DMS53 treated with DMSO at 0.1 percent for 48 hours (cell line): ENCODE measurements around the gene USP3.
A peak's percentile ranks its signal among the peaks of the same experiment; 100 is the strongest.

ENCODE experiments used
- DNase-seq: peaks from one replicate; lab custom pipeline; 2025; ENCODE audit not compliant: unreplicated experiment; lab: John Stamatoyannopoulos, UW

Gene USP3

DNA sequence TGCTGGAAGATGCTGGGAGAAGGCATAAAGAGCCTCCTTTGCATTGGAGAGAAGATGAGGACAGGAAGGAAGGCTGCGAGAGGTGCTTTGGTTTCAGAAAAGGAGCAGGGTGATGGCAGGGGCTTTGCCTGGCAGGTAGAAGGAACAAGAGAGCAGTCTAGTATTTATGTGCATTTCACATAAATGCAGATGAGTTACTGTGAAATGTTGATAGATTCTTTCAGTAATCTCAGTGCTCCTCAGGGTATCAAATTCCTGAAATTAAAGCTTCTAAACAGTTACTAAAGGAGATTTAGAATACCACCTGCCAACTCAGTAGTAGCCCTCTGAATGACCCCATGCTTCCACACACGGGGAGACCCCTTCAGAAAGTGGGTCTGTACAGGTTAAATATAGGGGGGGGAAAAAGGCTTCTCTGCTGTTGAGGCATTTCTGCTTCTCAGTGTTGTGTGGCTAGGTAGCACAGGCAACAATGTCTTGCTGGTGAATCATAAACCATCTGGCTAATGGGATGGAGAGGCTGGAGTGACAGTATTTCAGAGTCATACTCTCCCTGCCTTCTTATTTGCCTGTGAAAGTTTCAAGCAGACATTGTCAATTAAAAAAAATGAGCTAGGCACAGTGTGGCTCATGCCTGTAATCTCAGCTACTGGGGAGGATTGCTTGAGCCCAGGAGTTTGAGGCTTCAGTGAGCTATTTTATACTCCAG lies 78.5 kb downstream of the USP3 start:
- no peak for DNase-seq

DNA sequence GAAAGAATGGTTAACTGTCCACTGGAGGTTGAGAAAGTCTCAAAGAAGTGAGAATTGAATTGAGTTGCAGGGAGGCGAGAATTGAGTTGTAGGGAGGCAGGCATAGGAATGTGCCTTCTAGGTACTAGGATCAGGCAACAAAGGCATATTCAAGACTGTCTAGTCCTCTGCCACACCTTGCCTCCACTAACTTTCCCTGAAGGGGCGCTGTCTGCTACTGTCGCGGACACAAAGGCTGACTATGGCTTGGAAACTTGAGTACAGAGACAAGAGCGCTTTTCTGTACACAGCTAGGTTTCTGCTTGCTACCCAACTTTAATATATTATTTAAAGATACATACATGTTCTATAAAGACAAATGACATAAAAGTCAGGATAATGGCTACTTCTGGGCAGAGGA lies 82.4 kb downstream of the USP3 start:
- DNase-seq: no peak

DNA sequence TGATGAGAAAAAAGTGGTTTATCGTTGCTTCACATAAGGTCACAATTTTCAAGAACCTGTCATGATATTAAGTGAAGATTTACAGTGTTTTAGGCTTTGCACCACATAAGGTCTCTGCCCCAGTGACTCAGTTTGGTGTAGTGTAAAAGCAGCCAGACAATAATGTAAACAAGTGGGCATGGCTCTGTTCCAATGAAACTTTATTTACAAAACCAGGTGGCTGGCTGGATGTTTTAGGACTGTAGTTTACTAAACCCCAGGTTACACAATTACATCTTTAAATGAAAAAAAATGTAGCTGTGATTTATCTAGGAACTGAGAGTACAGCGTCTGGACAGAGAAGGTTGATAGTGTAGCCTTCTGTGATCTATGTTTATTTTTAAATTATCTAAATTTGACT lies 83.1 kb downstream of the USP3 start:
- no peak for DNase-seq

DNA sequence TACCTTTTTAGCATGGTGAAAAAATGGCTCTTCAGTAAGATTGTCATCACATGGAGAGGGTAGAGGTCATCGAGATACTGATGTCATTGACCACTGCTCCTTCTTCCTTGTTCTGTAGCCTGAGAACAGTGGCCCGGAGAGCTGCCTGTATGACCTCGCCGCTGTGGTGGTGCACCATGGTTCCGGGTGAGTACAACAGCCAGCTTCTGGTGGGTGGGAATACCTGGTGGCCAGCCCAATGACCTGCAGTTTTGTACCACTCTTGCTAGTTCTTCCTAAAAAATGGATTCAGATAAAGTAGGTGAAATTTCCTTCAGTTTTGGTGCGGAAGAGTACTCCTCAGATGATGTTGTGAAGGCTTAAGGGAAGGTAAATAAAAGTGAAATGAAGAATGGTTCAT lies 84.4 kb downstream of the USP3 start:
- DNase-seq: no peak

DNA sequence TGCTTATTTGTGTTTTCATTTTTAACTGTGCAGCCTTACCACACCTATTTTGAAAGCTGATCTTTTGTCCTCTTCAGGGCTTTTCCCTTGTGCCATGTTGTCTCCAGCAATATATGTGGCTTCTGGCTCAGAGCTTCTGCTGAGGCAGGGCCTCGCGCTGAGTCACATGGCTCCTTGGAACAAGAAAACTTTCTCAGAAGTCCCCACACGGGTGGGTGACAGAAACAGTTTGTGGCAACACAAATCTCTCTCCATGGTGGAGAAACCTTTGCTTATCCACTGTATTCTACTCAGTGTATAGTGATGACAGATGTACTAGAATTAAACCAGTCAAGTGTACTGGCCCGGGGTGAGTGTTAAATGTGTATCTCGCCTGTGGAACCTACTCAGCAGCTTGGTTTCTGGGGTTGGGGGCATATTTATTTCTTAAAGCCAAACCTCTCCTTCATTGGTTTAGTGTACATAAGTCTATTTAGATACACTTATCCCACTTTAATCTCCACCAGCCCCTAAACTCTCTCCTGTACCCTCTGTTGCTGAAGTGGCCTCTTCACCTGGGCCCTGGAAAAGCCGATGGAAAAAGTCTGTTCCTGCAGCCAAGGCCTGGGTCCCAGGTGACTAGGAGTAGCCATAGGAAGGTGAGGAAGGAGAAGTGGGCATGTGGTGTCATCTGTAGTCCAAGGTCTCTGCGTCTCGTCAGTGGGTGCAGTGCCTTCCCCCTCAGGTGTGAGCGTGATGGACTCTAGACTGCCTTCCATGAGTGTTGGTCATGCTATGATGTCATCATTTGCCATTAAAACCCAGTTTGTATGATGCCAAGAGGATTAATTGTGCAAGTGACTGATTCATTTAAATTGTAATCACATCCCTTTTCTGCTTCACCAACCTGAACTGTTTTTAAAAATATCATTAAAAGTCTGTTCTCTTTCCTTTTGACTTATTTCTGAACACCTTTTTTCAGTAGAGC lies 89.6 kb downstream of the USP3 start:
- no peak for DNase-seq

DNA sequence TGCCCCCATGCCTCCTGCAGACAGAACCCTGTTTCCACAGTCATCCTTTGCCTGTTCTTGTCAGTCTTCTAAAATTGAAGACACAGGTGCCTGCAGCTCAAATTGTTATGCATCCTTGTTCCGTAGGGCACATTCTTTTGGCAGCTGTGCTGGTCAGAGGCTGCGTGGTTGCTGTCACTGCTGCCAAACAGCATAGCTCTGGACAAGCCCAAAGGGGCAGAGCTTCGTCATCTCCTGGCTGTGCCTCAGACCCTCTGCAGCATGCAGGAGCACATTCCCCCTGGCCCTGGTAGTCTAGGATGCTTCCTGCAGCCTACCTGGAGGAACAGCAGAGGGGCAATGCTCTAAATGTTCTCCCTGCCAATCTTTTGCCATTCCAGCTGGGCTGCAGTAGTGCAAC lies 90.7 kb downstream of the USP3 start:
- no peak for DNase-seq

DNA sequence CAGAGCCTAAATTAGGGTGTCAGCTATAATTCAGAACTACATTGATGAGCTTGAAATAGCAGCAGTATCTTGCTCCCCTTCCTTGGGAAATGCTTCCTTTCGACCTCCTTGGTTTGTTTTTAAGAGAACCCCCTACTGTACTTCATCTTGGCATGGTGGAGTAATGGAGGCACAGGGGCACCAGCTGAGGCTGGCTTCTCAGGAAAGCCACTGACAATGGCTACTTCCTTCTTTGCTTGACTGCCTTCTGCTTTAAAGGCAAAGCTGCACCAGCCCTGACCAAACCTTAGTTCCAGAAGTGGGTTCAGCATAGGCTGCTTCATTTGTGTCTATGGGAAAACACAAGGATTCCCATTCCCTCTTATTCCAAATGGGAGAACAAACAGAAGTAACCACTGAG lies 91.3 kb downstream of the USP3 start:
- DNase-seq: no peak

DNA sequence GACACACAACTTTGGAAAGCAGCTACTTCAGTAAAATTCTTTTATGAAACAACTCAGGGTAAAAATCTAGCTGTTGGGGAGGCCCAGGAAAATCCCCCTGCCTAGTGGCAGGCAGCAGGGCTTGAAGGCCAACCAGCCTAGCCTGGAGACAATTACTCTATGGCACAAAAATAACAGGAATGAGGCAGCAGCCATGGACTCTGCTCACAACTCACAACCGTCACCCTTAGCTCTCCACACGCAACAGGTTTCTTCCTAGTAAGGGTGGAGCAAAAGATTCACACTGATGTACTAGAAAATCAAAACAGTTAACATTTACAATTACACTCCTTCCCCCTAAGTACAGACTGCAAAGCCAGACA lies 92.3 kb downstream of the USP3 start:
- DNase-seq: no peak

DNA sequence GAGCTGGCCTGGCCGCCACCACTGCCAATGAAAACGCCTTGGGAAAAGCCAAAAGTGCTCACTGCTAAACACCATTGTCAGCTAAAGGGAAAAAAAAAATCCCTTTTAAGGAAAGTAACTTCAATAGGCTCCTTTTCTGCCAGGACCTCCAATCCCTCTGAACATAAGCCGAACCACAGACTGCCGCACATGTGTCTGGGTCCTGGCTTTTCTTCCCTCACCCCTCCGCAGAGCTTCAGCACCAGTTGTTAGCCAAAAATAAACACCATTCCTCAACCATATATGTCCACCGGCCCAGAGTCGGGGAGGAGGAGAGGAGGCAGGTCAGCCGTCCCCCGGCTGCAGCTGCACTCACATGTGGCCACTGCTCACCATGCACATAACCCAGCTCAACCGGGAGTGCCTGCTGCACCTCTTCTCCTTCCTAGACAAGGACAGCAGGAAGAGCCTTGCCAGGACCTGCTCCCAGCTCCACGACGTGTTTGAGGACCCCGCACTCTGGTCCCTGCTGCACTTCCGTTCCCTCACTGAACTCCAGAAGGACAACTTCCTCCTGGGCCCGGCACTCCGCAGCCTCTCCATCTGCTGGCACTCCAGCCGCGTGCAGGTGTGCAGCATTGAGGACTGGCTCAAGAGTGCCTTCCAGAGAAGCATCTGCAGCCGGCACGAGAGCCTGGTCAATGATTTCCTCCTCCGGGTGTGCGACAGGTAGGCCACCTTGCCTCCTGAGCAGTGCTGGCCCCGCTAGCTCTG lies 92.8 kb downstream of the USP3 start, which contains the start of gene FBXL22:
Gene FBXL22, plus strand, starts transcription at position 350 of the 753 bp plus-strand sequence. Its CDS starts 6 bp downstream, at position 356.
- peak; percentile 78 for DNase-seq

DNA sequence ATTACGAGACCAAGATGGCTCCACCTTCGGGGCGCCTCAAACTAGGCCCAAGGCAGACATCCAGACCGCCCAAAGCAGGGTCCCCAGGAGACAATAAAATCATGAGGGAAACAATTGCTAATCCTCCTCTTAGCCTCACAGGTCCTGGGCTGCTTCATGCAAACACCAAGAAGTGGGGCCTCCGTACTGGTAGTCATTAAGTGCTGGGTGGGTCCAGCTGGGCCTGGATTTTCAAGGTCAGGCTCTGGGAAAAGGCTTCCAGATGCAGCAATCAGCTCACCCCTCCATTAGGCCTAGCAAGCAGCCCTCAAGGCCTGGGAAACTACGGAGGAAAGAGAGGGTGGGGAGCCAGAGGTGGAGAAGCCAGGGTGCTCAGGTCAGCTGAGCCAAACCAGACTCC lies 93.4 kb downstream of the USP3 start:
- DNase-seq: no peak

DNA sequence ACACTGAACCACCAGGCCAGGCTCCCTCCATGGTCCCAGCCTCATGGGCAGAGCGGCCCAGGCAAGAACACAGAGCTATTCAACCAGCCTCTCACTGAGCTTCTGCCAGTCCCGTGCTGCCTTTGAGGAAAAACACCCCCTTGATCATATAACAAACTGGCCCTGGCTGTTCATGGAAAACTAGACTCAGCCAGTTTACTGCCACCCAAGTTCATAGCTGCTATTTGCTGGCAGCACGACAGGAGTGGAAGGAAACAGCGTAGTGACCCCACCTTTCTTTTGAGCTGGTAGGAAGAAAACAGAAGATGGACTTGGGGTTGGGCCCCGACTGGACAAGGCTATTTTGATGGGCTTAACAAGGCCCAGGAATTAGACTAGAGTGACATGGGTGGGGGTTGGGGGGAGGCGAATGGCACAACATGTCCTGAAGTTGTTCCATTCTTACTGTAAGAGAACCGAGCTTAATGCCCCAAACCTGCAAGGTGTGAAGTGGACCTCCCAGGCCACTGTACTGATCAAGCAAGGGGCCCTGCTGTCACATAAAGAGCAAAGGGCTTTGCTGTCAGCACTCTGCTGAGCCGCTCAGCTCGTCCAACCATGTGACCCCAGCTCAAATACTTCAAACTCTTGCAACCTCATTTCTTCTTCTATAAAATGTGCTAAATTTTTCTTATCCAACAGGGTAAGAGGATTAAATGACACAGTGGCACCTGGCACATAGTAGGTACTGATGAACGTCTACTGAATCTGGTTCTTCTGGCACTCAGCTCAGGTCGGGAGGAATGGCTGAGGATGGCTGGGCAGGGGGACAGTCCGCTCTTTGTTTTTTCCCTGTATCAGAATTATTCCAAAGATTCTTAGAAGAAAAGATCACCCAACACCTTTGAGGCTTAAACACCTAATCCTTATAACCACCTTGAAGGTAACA lies 94.3 kb downstream of the USP3 start:
- no peak for DNase-seq

DNA sequence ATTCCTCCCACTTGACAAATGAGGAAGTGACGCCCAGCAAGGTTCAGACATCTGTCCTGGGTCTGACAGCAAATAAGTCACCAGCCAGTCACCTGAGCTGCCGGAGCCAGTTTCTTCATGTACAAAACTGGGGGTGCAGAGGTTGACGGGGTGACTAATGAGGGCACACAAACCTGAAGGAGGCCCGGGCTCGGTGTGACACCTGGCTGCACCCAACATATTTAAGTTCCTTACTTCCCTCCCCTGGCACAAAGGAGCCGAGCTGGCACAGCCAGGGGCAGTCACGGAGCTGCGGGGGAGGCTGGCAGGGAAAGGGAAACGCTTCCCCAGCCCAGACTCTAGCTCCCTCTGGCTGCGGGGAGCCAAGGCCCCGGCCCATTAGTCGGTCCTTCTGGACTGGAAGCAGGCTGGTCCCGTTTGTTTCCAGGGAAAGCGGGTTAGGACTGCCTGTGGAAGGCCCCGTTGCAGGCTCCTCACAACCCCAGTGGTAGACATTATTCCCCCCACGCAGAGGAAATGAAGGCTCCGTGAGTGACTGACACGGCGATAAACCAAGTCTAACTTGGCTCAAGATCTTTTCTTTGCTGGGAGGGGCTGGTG lies 95.1 kb downstream of the USP3 start:
- peak; percentile 50 for DNase-seq

DNA sequence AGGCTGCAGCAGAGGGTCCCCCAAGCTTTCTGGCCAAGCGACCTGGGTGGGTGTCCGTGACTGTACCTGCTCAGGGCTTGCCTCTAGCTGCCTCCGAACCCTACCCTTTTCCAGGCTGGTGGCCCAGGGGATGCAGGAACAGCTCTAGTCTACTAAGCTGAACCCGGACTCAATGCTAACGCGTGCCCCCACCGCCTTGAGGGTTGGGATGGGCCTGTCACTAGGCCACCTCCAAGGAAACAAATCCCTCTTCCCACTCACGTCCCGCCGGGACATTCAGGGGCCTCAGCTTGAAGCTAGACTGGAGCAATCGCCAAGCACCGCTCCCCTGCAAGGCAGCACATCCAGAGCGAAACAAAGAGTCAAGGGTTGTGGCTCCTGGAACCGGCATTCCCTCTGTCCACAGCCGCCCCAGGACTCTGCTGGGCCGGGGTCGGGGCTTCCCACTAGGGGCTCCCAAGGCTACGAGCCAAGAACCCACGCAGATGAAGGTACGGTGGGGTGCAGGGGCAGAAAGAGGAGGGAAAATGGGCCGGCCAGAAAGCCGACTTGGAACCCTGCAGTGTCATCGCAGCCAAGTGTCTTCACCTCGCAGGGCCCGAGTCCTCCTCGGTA lies 95.7 kb downstream of the USP3 start:
- DNase-seq: no peak

DNA sequence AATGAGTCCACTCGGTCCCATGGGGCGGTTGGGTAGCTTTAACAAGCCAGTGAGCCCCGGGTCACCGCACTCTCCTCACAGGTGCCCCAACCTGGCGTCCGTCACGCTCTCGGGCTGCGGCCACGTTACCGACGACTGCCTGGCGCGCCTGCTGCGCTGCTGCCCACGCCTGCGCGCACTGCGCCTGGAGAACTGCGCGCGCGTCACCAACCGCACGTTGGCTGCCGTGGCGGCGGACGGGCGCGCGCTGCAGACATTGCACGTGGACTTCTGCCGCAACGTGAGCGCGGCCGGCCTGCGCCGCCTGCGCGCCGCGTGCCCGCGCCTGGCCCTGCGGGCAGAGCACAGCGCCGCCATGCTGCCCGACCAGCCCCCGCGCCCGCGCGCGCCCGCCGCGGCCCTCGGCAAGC lies 96.2 kb downstream of the USP3 start:
- DNase-seq: peak; percentile 87

DNA sequence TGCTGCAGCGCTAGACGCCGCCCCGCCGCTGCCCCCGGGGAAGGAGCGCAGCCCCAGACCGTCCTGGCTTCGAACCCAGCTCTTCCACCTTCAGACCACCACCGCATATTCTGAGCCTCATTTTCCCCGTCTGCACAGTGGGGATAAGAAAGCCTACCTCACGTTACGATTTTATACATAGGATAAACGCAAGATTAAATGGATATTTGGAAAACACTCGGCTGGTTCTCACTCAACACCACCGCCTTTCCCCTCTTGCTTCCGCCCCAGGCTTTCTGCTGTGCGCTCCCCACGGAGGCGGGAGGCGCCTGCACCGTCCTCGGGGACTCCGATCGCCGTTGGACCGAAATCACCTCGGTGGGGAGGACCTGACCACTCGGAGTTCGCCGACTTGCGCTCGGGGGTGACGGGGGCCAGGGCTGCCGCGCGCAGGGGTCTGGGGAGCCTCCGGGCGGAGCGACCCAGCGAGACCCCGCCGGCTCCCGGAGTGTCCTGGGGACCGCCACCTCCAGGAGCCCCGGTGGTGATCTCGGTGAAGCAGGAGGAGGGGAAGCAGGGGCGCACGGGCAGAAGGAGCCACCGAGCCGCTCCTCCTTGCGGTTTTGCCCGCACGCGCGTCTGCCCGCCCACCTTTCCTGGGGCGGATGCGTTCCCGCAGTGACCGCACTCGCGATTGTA lies 96.8 kb downstream of the USP3 start:
- no peak for DNase-seq

DNA sequence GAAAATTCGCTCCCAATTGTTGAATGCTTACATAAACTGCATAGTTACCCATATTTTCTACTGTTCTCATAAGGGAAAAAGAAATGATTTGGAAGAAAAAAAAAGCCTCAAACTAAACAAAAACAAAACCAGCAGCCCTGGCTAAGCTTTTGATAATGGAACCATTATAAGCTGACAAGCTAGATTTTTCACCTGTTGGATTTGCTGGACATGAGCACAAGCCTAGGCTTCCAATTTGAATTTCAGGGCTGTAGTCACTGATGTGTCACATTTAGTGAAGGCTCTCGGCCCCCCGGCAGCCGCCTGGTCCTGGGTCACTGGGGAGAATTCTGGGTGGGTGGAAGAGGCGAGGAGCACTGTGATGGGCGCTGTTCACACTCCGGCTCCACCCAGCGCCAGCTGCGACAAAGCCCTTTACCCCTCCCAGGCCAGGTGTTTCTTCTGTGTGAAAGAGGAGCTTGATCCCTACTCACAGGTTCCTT lies 97.4 kb downstream of the USP3 start:
- DNase-seq: peak; percentile 67

DNA sequence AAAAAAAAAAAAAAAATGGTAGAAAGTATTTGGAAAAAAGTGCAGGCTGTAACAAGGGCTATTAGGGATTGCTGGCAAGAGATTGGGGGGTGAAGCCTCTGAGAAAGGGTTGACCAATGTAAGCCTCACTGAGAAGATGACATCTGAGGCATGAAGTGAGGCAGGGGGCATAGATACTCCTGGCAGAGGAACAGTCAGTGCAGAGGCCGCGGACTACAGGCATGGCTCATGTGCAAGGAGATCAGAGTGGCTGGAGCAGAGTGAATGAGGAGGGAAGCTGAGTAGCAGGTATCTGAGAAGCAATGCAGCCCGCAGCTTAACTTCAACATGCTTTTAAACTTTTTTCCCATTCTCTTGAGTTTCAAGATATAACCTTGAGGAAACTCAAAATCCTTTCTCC lies 98.2 kb downstream of the USP3 start:
- no peak for DNase-seq

DNA sequence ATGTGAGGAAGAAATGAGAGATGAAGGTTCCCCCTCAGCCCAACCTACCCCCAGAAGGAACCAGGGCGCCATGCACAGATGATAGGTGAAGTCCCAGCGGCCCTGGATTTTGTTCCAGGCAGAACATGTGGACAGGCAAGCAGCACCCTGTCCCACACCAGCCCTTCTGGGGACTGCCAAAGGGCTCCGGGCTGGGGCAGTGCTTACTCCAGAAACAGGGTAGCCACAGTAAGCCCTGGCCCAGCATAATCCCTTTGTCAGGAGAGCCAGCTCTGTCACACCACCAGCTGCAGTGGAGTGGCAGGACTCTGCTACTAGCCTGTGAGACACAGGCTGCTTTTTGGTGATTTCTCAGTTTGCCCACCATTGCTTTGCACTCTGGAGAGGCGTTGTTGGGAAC lies 99.1 kb downstream of the USP3 start:
- no peak for DNase-seq

DNA sequence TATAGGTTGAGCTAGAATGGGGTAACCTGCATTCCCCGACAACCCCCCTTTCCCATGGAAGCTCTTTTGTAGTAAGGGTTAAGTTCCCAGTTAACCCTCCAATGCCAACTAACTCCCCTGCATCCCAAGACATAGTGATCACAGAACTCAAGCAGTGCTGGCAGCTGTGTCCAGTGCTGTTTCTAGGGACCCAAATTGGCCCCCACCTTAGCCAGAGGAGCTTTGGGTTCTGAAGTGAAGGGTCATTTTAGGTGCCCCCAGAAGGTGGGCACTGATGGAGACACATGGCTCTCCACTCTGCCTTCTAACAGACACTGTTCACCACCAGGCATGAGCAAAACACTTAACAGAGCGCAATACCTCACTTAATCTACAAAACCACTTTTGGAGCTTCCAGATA lies 99.9 kb downstream of the USP3 start:
- no peak for DNase-seq
